SH-SY5Y (cell line): ENCODE data around the gene IFITM2.

ENCODE experiments used
- GATA2 ChIP-seq: IDR thresholded peaks from 2 replicates; pipeline ENCODE4 v1.6.1; 2011; ENCODE audit warnings: mild to moderate bottlenecking, low read depth, low read length
- GATA3 ChIP-seq: IDR thresholded peaks from 2 replicates; pipeline ENCODE4 v1.6.1; 2011; ENCODE audit warnings: low read depth, mild to moderate bottlenecking, low read length, moderate library complexity

DNA sequence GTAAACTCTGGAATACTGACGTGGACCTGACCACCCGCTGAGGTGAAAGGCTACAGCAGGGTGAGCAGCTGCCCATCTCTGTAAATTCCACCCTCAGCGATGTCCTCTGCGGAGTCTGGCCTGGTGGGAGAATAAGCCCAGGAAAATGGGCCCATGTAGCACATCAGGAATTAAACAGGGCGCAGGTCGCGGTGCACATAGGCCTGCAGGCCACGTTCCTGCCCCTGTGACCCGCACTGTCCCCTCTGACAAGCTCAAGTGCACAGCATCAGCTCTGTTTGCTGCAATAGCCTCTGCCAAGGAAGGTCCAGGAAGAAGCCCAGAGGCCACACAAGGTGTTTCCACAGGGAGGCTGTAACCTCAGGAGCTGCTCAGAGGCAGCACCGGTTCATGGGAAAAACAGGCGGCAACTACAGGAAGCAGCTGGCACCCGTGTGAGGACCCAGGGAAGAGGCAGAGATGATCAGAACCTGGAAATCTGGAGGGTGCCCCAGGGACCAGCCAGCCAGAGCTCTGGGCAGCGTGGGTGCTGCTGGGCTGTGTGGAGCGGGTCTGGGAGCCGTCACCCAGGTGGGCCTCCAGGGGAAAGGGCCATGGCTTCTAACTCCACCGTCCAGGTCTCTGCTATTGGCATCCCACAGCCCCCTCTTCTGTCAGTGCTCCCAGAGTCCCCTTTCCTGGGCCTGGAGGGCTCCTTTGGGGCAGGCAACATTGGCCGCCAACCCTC, 808 bp upstream of the IFITM2 start:
- TF ChIP-seq GATA3 (no peak), GATA2 (no peak)
